Left kidney (tissue), 1 donor: ENCODE data around the gene TOR4A. TPM values are rescaled to one million over a fixed set of nuclear protein-coding genes. Genes with fewer than 3 reads are reported as not detected.

Source experiments
- polyA plus RNA-seq: library from polyadenylated mRNA; unstranded; fragments of 120-200 nt; gene quantifications from one replicate; pipeline ENCODE4 v1.2.1, GENCODE V29; 2013; ENCODE audit not compliant: insufficient read length

The TOR4A gene
- polyA plus RNA-seq, 1 donor = 4.5 TPM

Other genes starting within 250 kb of the TOR4A start
- gene ABCA2, start 249.5 kb upstream of the TOR4A start, polyA plus RNA-seq = 46.6 TPM
- not detected for gene FUT7, start 245.6 kb upstream of the TOR4A start, polyA plus RNA-seq
- gene NPDC1, start 231.5 kb upstream of the TOR4A start, polyA plus RNA-seq = 18.4 TPM
- gene ENTPD2, start 223.7 kb upstream of the TOR4A start, polyA plus RNA-seq = 4.7 TPM
- gene SAPCD2, start 207.2 kb upstream of the TOR4A start, polyA plus RNA-seq = 7.2 TPM
- gene UAP1L1, start 200.2 kb upstream of the TOR4A start, polyA plus RNA-seq = 6.9 TPM
- gene MAN1B1, start 190.7 kb upstream of the TOR4A start, polyA plus RNA-seq = 61.4 TPM
- 16.8 TPM for gene DPP7, start 163.0 kb upstream of the TOR4A start, polyA plus RNA-seq
- gene GRIN1, start 138.6 kb upstream of the TOR4A start, polyA plus RNA-seq = not detected
- not detected for gene LRRC26, start 107.7 kb upstream of the TOR4A start, polyA plus RNA-seq
- gene TMEM210, start 105.7 kb upstream of the TOR4A start, polyA plus RNA-seq = not detected
- gene ANAPC2, start 89.2 kb upstream of the TOR4A start, polyA plus RNA-seq = 42.9 TPM
- gene SSNA1, start 89.0 kb upstream of the TOR4A start, polyA plus RNA-seq = 34.7 TPM
- 10.9 TPM for gene TPRN, start 77.0 kb upstream of the TOR4A start, polyA plus RNA-seq
- gene TMEM203, start 72.1 kb upstream of the TOR4A start, polyA plus RNA-seq = 39.0 TPM
- 12.2 TPM for gene NDOR1, start 72.0 kb upstream of the TOR4A start, polyA plus RNA-seq
- 5.8 TPM for gene RNF208, start 55.5 kb upstream of the TOR4A start, polyA plus RNA-seq
- 13.2 TPM for gene CYSRT1, start 52.6 kb upstream of the TOR4A start, polyA plus RNA-seq
- 13.1 TPM for gene RNF224, start 50.2 kb upstream of the TOR4A start, polyA plus RNA-seq
- gene SLC34A3, start 46.8 kb upstream of the TOR4A start, polyA plus RNA-seq = 7.4 TPM
- gene TUBB4B, start 36.4 kb upstream of the TOR4A start, polyA plus RNA-seq = 345 TPM
- gene STPG3, start 26.4 kb upstream of the TOR4A start, polyA plus RNA-seq = 1.5 TPM
- gene NELFB, start 22.4 kb upstream of the TOR4A start, polyA plus RNA-seq = 48.0 TPM
- gene NRARP, start 24.5 kb downstream of the TOR4A start, polyA plus RNA-seq = 5.1 TPM
- 14.1 TPM for gene EXD3, start 145.4 kb downstream of the TOR4A start, polyA plus RNA-seq
- 6.7 TPM for gene NOXA1, start 145.7 kb downstream of the TOR4A start, polyA plus RNA-seq
- 0.33 TPM for gene ENTPD8, start 163.6 kb downstream of the TOR4A start, polyA plus RNA-seq
- 49.2 TPM for gene NSMF, start 181.6 kb downstream of the TOR4A start, polyA plus RNA-seq